ENCODE data around the gene SNX19. TPM values are rescaled to one million over a fixed set of nuclear protein-coding genes. Genes with fewer than 3 reads are reported as not detected.

The SNX19 gene
- total and polyA plus RNA-seq, 12 donors: 13.6 to 102 (median 65.3) TPM

- H3K36me3 ChIP-seq (replicated peaks in 1 of 2): peaks cover 0 to 57% of the 10 kb centered on the region in 2 donors
- DNase-seq: no peak
- H3K27me3 ChIP-seq: no peaks in the 10 kb centered on the region
- no peaks in the 10 kb centered on the region for H3K9me3 ChIP-seq (replicated peaks in 1 of 3)
- intact Hi-C loops (cut with DNase I): no loop called here
- TF ChIP-seq CTCF (IDR thresholded peaks at IDR 0.05): no peak
- no peak for TF ChIP-seq POLR2A (IDR thresholded peaks at IDR 0.05)
- 70 to 76% (median 75%) methylated on average over 4 of the region's 4 CpGs for WGBS, 4 donors
- H3K4me3 ChIP-seq: no peak overlapping the region
- peaks cover 0 to 19% of the 10 kb centered on the region in 2 donors for H3K4me1 ChIP-seq (replicated peaks in 1 of 2)
- no peak overlapping the region for H3K27ac ChIP-seq
Observed at GRCh38 chr11:130876100-130876499, 40.2 kb downstream of the SNX19 start.

GRCh38 chr11:130874955-130875531 is 41.2 kb downstream of the SNX19 start:
- Histone ChIP-seq H3K27me3 (no peaks in the 10 kb centered on the region), H3K4me1 (replicated peaks in 1 of 2) (peaks cover 0 to 19% of the 10 kb centered on the region in 2 donors), H3K36me3 (replicated peaks in 1 of 2) (peaks cover 0 to 58% of the 10 kb centered on the region in 2 donors), H3K9me3 (replicated peaks in 1 of 3) (no peaks in the 10 kb centered on the region), H3K4me3 (no peak overlapping the region), H3K27ac (no peak overlapping the region)
- no peak for DNase-seq
- 94 to 97% (median 94%) methylated on average over 7 of the region's 7 CpGs for WGBS, 4 donors
- TF ChIP-seq POLR2A (IDR thresholded peaks at IDR 0.05) (no peak), CTCF (IDR thresholded peaks at IDR 0.05) (no peak)
- intact Hi-C loops (cut with DNase I): no loop called here

GRCh38 chr11:130874396-130874795 is 41.9 kb downstream of the SNX19 start:
- Histone ChIP-seq H3K27ac (no peak overlapping the region), H3K27me3 (no peaks in the 10 kb centered on the region), H3K36me3 (replicated peaks in 1 of 2) (peaks cover 0 to 51% of the 10 kb centered on the region in 2 donors), H3K4me1 (replicated peaks in 1 of 2) (peaks cover 0 to 19% of the 10 kb centered on the region in 2 donors), H3K4me3 (no peak overlapping the region), H3K9me3 (replicated peaks in 1 of 3) (no peaks in the 10 kb centered on the region)
- WGBS, 4 donors: 0 to 89% (median 40%) methylated on average over 1 of the region's 1 CpG
- intact Hi-C loops (cut with DNase I): no loop called here
- no peak for DNase-seq
- TF ChIP-seq CTCF (IDR thresholded peaks at IDR 0.05): no peak
- no peak for TF ChIP-seq POLR2A (IDR thresholded peaks at IDR 0.05)

GRCh38 chr11:130873761-130874160 is 42.5 kb downstream of the SNX19 start:
- 93 to 100% (median 99%) methylated on average over 1 of the region's 1 CpG for whole genome bisulfite sequencing, 4 donors
- Histone ChIP-seq H3K9me3 (replicated peaks in 1 of 3) (no peaks in the 10 kb centered on the region), H3K36me3 (replicated peaks in 1 of 2) (peaks cover 0 to 45% of the 10 kb centered on the region in 2 donors), H3K4me3 (no peak overlapping the region), H3K4me1 (replicated peaks in 1 of 2) (peaks cover 0 to 19% of the 10 kb centered on the region in 2 donors), H3K27ac (peak overlapping the region in 2 of 5 donors; percentile 69 to 71), H3K27me3 (no peaks in the 10 kb centered on the region)
- no peak for TF ChIP-seq CTCF (IDR thresholded peaks at IDR 0.05)
- TF ChIP-seq POLR2A (IDR thresholded peaks at IDR 0.05): no peak
- intact Hi-C loops (cut with DNase I): no loop called here
- DNase-seq: no peak

Data from adrenal gland (tissue), 12 donors.